Stimulated activated CD4-positive, alpha-beta T cell treated with anti-CD3 and anti-CD28 coated beads, Interleukin-4, amount 100 ng/mL, for 1 hour (primary cell): ENCODE results near the gene HOXD4.

Experiments used
- DNase-seq: peaks from one replicate; pipeline ENCODE4 v3.0.0-alpha.2; 2020

Gene HOXD4

DNA sequence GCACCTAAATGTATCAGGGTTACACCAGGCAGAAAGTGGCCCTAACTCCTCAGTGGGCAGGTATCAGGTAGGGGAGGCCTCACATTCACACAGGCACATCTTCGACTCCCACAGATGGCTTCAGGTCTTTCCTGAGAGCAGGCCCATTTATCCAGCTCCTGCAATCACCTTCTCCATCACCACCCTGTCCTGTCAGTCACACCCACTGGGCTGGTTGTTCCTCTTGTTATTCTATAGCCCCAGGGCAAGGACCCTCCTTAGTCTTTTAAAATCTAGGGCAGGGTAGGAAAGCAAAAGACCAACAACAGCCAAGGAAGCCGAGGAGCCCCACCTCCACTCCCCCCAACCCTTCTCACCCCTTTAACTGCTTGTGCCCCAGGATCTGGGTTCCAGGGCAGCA lies 9.1 kb upstream of the HOXD4 start:
- DNase-seq = no peak

DNA sequence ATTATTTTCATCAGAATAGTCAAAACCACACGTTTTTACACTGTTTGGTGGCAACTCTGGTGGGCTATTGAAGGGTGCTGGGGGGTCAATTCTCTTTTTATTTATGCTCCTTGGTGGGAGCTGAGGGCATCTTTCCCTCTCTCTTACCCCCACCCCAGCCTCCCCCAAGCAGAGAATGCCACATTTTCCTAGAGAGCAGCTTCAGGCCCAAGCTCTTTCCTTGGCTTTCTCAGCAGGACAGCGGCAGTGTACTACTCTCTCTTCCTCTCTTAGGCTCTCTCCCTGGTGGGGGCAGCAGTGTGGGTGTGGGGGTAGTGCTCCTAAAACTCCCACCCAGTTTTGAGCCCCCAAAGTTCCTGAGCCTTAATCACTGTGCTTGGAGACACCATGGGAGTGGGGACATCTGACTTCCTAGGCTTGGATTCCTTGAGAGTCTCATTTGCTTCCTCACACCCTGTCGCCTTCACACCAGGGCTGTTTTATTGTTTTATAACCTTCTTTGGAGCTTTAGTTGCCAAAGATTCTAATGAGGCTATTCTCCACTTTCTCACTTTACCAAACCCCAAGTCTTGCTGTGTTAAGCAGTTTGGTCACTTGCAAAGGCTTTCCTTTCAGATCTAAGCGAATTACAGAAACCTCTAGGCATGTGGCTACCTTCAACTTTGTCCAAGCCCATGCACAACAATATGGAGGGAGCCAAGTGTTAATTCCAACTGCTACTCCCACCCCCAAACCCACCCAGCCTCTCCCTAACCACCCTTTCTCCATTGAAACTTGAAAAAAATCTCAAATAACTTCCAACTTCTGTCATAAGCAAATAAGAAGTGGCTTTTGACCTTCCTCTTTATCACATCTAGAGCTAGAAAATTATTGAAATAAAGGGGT lies 6.0 kb upstream of the HOXD4 start:
- DNase-seq = no peak

DNA sequence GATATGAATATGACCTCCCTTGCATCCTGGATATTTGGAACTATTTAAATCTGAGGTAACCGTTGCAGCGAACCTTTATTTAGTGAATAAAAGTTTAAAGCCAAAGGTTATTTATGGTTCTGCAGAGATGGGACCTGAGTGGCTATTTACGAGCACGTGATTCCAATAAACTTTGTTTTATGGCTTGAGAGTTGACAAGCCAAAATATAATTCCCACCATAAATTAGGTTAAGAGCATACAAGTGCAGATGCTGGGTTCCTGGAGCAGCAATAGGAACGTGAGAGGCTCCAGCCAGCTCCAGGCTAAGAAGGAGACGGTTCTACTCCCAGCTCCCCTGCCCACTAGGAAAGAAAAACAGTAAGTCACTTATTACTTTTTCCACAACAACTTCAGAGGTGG lies 5.2 kb upstream of the HOXD4 start:
- no peak for DNase-seq

DNA sequence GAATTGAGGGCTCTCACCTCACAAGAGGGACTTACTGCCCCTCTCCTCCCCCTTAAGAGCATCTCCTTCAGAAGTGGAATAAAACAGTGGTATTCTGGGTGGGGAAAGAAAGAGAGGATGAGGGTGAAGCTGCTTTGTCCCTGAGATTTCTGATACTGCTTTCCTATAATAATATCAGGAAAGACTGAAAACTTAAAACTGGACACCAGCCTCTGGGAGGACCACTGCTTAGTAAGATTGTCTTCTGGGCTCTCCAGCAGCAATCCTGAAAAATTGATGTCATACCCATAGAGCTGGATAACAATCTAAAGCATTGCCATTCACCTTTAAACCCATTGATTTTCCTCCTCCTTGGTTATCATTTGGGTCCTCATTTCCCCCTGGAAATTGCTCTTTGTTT lies 4.7 kb upstream of the HOXD4 start:
- DNase-seq = no peak

DNA sequence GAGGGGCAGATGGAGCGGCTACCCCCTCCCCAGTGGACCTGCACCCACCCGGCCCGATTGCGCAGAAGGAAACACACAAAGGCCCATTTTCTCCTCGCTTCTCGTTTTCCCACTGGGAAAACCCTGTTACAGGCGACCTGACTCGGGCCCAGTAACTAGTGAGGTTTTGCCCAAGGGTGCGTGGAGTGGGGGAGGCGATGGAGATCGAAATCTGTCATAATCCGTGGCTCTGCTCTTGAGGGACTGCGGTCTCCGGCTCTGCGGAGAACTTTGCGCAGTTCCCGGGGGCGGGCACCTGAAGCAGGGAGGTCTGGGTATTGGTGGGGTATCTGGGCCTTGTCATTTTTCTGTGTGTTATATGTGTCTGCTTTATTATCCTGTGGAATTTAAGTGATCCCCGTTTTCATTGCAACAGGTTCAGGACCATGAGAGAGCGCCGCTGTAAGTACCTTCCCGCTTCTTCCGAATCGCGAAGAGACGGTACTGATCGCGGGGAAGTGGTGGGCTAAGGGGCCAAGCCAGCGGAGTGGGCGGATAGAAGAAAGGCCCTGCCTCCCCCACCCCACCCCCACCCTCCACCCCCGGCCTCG lies 4.0 kb upstream of the HOXD4 start:
- DNase-seq = no peak

DNA sequence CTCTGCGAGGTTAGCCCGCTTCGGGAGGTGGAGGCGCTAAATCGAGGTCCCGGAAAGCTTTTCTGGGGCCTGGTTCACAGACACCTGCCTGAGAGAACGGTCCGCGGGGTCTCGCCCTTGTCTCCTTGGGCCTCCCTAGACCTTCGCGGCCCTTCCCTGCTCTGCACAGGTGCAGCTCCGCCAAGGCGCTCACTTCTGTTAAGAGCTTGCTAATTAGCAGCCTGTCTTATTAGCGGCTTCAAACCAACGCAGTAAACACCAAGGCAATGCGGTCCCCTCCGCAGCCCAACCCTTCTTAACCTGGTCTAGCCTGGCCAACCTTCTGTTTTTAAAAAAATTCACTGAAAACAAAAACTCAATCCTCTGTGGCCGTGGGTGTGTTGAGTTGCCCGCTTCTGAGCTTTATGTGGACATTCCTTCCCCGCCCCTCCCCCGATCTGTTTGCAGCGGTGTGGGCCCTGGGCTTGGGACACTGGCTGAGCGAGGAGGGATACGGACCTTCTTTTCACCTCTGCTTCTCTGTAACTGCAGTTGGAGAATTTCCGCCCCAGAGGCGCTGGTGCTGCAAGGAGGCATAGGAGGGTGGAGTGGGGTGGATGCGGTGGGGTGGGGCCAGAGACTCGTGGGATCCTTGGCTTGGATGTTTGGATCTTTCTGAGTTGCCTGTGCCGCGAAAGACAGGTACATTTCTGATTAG lies 3.4 kb upstream of the HOXD4 start:
- DNase-seq = no peak

DNA sequence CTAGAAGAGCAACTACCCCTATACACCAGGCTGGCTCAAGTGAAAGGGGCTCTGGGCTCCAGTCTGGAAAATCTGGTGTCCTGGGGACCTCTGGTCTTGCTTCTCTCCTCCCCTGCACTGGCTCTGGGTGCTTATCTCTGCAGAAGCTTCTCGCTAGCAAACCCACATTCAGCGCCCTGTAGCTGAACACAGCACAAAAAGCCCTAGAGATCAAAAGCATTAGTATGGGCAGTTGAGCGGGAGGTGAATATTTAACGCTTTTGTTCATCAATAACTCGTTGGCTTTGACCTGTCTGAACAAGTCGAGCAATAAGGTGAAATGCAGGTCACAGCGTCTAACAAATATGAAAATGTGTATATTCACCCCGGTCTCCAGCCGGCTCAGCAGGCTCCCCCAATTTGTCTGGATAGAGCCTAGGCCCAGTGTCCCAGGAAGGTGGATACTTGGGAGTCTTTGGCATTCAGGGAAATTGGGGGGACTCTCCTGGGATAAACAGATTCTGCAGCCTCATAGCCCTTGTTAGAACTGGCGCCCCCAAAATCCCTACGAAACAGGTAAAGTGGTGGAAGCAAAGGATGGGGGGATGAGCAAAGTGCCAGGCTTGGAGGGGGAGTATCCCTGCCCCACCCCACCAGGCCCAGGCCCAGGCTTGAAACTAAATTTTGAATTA lies 2.5 kb upstream of the HOXD4 start:
- DNase-seq = no peak

DNA sequence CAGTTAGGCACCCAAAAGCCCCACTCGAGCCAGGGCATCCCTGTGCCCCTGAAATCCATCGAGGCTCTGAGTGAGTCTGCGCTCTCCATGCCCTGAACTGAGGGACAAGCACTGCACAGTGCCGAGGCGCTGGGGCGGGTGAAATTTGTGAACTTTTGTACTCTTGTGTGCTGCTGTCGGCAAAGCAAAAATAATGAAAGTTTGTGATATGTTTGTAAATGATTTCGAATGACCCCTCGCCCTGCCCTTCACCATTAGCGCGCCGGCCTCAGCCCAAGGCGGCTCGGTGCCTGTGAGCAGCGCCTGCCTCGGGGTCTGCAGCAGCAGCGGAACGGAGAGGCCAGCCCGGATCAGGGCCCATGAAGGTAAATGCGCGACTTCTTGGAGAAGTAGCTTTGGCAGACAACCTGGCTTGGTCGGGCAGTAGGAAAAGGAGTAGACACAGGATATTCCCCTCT lies 1.8 kb upstream of the HOXD4 start:
- DNase-seq = no peak

DNA sequence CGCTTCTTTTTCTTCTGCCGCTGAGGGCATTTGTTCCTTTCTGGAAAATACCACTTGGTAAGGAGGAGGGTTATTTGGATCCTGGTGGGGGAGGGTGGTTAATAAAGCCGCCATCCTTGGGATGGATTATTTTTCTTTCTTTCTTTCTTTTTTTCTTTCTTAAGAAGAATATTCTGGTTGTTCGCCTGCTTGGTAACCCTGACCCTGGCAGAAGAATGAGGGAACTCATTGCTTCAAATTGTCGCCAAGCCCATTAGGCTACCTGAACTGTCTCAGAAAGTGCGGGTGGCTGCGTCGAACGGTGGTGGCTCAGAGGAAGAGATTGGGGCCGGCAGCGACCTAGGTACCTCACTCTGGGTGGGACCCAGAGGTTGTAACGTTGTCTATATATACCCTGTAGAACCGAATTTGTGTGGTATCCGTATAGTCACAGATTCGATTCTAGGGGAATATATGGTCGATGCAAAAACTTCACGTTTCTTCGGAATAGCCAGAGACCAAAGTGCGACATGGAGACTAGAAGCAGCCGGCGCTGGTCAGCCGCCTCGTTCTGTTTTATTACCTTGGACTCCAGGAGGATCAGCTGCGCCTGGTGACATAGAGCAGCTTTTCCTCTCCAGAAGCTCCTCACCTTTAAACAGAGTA lies 1.3 kb upstream of the HOXD4 start:
- DNase-seq = no peak

DNA sequence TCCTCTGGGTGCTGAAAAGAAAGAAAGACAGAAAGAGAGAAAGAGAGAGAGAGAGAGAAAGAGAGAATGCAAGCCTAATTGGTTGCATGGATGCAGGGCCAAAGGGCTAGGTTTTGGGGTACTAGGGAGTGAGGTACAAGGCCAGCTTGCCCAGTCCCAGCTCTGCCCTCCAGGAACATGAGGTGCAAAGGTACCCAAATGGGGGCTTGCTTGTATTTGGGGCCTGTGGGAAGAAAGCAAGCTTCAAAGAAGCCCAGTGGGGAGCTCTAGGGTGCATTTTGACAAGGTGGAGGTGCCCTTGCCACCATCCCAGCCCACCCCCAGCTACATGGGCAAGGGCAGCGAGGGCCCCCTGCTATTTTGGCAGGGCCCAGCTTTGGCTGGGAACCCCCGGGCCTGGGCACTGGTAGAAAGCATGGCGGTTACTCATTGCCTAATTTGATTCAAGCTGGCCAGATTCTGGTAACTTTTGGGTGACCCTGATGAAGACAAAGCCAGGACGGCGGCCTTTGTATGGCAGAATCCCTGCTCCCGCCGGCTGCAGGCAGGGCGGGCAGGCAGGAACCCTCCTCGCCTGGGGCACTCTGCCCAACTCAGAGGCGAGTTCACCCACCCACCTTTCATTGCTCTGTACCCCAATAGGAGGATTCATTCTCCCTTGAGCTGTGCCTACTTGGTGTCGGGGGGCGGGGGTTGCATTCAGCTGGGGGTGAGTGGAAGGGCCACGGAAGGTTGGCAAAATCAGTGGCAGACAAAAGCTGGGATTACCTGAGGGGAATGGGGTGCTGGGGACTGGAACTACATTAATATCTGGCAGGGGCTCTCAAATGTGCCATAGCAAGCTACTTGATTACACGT lies 537 bp upstream of the HOXD4 start:
- no peak for DNase-seq

DNA sequence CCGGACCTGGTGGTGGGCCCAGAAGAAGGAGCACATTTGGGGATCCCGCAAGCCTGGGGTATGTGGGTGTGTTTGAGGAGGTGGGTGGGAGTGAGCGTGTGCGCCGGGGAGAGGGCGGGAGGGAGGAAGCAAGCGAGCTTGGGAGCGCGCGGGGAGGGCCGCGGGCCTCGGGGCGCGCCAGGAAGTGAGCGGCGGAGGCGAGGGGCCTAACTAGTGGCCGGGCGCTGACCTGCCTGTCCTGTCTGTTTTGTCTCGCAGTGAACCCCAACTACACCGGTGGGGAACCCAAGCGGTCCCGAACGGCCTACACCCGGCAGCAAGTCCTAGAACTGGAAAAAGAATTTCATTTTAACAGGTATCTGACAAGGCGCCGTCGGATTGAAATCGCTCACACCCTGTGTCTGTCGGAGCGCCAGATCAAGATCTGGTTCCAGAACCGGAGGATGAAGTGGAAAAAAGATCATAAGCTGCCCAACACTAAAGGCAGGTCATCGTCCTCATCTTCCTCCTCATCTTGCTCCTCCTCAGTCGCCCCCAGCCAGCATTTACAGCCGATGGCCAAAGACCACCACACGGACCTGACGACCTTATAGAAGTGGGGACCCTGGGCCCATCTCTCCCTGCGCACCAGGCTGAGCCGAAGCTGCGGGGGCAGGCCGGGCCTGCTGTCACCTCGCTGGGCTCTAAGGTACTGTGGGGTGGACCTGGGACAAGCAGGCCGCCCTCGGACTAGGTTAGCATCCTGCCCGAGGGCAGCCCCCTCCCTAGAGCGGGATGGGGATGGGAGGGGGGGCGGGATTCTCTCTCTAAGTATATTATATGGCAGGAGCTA lies 1.2 kb downstream of the HOXD4 start:
- DNase-seq = no peak

DNA sequence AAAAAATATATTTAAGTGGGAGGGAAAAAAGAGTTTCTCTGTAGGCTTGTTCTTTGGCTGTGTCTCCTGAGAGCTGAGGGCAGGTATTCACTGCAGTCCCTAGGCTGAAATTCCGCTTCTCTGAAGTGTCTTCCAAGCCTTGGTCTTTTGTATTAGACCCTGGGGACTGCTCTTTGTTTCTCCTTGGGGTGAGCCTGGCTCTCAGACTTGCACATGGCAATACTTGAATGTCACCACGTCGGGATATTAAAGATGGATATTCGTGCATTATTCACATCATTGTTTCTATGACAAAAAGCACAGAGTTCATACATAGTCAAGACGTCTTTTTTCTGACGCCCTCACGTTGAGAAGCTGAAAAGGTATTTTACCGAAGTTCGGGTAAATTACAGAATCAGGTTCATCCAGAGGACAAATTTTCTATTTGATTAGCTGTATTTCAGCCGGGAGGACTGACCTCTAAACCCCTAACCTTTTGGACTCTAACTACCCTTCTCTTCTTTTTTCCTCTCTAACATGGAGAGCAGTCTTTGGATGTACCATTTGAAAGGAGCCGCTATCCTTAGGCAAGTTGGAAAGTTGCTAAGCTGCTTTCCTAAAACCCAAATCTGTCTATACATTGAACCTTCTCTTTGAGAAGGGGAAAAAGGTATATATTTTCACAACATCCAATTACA lies 3.4 kb downstream of the HOXD4 start:
- no peak for DNase-seq

DNA sequence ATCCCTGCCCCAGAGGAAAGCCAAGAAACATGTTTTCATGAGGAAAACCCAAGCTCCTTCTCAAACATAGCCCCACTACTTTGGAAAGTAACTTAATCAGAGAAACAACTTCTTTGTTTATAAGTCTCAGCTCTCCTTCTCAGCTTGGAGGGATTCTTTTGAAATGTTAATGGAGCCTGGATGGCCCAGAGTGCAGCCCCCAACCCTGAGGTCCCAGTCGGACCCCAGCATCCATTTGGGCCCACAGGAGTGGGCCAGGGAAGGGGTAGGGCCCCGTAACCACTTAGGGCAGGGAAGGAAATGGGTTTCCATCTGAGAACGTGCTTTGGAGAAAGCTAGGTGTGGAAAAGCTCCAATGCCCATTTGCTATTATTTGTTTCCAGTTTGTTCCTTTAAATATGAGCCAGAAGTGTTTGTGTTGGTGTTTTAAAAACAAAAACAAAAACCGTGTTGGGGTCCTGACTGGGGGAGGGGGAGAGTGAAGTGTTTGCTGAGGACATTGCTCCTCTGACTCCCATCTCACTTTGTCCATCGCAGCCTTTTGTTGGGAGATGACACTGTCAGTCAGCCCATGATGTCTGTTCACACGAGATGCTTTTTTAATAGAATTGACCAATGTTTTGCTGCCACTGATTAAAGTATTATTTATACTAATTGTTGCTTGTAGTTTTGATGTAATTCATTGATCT lies 4.2 kb downstream of the HOXD4 start:
- DNase-seq = no peak

DNA sequence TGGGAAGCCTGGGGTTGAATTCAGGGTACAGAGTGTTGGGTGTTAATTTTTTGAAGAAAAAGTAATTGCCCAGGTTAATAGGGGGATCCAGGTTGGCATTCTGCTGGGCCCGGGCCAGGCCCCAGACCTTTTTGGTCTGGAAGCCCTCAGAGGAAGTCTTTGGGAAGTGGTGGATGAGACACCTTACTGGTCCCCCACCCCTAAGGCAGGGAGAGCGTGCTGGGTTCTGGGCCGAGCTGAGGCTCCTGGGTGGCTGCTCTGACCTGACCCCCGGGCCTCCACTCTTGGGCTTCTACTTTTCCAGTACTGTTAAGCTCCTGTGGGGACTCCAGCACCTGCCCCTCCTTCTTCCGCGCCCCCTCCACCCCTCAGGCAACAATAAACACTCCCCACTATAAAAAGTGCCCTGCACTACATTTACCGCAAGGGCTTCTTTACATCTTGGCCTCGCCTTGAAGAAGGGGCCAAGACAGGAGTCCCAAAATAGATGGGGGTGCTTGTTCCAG lies 5.0 kb downstream of the HOXD4 start:
- no peak for DNase-seq

DNA sequence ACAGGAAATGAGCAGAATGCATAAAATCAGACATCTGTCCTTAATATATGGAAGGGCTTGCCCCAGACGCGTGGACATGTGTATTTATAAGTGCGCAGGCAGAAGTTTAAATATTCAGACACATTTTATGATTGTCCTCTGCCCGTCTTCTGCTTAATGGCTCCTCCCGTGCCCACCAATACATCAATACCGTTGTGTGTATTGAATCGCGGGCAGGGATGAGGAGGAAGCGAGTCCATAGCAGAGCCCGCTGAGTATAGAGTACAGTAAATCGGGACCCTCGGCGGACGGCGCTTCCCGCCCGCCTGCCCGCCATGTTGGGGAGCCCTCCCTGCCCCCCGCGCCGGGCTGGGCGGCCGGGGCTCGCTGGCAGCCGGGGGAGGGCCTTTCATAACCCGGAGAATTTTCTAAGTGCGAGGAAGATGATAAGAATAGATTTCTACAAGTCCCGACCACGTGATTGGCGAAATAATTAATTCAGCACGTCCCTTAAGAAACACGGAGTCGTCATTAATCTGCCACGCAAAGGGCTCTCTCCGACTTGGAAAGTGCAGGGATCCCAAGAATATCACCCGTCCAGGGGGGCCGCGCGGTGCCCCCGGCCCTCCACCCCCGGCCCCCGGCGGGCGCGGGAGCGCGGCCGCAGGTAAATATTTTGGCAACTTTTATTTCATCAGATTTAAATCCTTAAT lies 5.6 kb downstream of the HOXD4 start, which contains the start of gene HOXD3:
TSS of gene HOXD3 (plus strand) at position 501 of the 692 bp plus-strand sequence. CDS start 11,808 bp downstream, outside the sequence.
- DNase-seq = no peak

DNA sequence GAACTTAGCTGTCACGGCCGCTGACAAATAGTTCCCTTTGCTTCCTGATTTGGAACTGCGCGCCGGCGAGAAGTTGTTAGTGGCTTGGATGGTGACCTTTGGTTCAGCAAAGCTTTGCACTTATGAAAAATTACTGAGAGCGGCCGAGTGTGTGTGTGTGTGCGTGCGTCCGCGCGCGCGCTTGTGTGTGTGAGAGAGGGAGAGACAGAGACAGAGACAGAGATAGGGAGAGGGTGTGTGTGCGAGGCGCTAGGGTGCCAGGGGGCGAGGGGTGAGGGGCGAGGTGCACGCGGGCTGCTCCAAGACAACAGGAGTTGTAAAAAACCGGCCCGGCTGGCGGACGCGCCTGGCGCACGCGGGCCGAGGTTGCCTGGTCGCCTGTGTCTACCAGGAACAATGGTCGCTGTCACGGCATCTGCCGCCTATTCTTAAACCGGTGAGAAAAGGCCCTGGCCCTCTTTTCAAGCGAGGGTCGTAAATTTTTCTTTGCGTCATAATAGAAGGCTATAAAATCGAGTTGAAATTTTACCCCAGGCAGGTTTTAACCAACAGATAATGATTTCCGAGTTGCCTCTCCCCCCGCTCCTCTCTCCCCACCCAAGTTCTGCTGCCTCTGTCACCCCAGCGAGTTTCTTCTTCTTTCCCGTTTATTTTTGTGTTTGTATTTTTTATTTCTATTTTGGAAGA lies 6.3 kb downstream of the HOXD4 start:
- DNase-seq = no peak

DNA sequence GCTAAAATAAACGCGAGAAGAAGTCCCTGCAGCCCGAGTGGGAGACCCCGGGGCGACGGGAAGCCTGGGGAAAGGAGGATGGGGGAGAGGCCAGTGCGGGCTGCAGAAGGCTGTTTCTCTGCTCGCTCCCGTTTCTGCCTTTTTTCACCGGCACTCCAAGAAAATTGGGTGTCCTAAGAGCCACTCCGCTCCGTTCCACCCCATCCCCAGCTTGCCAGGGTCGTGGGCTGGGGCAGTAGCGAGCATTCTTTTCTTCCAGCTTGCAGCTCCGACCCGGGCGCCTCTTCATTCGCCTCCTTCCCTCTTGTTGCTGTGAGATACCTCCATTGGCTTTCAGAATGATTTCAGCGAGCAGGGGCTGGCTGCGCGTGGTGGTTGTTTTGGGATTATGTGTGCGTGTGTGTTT lies 6.8 kb downstream of the HOXD4 start:
- no peak for DNase-seq
